HepG2 (cell line): ENCODE data around the gene SGPL1.

Experiments used
- JUND ChIP-seq: sonication (generic); formaldehyde crosslinking; IDR thresholded peaks from 2 replicates; pipeline ENCODE4 v1.8.0; 2022; ENCODE audit warnings: mild to moderate bottlenecking, missing genetic modification reagents
- ZSCAN29 ChIP-seq: sonication (generic); formaldehyde crosslinking; conservative IDR thresholded peaks from 2 replicates; pipeline ENCODE4 v1.4.0; 2020; ENCODE audit warnings: mild to moderate bottlenecking, missing genetic modification reagents
- TF ChIP-seq, protein P1 (sequence below): sonication (generic); formaldehyde crosslinking; IDR thresholded peaks from 2 replicates; pipeline ENCODE4 v1.4.0; 2020; ENCODE audit warnings: missing genetic modification reagents, borderline replicate concordance
- TF ChIP-seq, protein P2 (sequence below): IDR thresholded peaks from 2 replicates; pipeline ENCODE4 v1.6.1; 2012; ENCODE audit warnings: inconsistent platforms

DNA sequence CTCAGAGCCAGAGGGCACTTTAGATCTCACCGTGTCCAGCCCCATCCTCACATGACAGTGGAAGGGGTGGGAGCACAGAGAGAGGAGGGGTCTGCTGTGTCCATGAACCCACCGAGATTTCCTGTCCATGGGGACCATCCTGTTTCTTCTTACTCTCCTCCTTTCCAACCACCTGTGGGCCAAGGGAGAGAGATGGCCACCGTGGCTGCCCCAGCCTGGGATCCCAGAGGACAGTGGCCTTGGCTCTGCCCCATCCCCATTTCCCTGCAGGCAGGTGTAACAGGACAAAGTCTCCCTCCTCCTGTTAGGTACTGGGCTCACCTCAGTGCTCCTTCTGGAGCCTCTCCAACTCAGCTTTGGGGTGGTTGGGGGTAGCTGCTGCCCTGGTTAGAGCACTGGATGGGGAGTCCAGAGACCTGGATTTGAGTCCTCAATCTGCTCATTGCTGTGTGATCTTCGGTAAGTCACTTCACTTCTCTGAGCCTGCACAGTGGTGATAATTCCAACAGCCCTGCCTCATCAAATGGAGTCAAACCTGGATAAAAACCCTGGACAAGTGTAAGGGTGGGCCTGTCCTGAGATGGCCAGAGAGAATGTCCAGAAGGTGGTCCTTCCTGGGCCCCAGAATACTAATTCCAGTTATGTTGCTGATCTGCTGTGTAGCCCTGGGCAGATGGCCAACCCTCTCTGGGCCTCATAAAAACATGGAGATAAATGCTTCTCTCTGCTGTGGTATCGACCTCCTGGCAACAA lies 90.5 kb downstream of the SGPL1 start:
- TF ChIP-seq ZSCAN29 (CRISPR knock-in tag) = no peak
- TF ChIP-seq, protein P1, sequence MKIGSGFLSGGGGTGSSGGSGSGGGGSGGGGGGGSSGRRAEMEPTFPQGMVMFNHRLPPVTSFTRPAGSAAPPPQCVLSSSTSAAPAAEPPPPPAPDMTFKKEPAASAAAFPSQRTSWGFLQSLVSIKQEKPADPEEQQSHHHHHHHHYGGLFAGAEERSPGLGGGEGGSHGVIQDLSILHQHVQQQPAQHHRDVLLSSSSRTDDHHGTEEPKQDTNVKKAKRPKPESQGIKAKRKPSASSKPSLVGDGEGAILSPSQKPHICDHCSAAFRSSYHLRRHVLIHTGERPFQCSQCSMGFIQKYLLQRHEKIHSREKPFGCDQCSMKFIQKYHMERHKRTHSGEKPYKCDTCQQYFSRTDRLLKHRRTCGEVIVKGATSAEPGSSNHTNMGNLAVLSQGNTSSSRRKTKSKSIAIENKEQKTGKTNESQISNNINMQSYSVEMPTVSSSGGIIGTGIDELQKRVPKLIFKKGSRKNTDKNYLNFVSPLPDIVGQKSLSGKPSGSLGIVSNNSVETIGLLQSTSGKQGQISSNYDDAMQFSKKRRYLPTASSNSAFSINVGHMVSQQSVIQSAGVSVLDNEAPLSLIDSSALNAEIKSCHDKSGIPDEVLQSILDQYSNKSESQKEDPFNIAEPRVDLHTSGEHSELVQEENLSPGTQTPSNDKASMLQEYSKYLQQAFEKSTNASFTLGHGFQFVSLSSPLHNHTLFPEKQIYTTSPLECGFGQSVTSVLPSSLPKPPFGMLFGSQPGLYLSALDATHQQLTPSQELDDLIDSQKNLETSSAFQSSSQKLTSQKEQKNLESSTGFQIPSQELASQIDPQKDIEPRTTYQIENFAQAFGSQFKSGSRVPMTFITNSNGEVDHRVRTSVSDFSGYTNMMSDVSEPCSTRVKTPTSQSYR = no peak
- TF ChIP-seq, protein P2, sequence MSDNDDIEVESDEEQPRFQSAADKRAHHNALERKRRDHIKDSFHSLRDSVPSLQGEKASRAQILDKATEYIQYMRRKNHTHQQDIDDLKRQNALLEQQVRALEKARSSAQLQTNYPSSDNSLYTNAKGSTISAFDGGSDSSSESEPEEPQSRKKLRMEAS = no peak
- no peak for TF ChIP-seq JUND
